CMK (cell line): ENCODE measurements around the gene CHRND.
"Not testable (repeated sequence)": the region's sequence is repeated elsewhere in the genome, so short reads cannot be mapped to it uniquely, and the experiment has no call there.

Experiments
- DNase-seq: peaks from one replicate; pipeline ENCODE4 v3.0.0-alpha.2; 2010; ENCODE audit warnings: low read depth

The CHRND gene

DNA sequence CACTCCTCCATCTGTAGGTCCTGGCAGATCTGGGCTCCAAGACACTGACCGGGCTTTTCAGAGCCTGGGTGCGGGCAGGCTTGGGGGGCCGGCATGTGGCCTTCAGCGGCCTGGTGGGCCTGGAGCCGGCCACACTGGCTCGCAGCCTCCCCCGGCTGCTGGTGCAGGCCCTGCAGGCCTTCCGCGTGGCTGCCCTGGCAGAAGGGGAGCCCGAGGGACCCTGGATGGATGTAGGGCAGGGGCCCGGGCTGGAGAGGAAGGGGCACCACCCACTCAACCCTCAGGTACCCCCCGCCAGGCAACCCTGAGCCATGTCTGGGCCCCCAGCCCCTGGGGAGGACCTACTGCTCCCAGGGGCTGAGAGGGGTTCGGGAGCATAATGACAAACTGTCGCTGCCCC is 761 bp upstream of the CHRND start:
- DNase-seq, result no peak

DNA sequence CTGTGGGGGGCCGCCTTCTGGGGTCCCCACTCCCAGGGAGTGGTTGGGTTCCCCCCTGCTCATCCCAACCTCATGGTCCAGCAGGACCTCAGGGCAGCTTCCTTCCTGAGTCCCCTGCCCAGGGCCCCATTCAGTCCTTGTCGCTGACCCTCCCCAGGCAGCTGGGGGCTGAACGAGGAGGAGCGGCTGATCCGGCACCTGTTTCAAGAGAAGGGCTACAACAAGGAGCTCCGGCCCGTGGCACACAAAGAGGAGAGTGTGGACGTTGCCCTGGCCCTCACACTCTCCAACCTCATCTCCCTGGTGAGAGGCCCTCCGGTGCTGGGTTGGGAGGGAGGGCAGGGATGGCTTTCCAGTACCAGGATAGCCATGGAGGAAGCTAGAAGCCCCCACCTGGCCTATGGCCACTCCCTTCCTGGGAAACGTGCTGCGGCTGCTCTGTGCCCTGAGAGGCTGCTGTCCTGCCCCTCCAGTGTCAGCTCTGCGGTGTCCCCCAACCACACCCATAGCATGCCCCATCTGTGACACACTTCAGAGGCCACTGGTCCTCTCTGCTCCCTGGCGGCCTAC is 497 bp downstream of the CHRND start:
- no peak for DNase-seq

DNA sequence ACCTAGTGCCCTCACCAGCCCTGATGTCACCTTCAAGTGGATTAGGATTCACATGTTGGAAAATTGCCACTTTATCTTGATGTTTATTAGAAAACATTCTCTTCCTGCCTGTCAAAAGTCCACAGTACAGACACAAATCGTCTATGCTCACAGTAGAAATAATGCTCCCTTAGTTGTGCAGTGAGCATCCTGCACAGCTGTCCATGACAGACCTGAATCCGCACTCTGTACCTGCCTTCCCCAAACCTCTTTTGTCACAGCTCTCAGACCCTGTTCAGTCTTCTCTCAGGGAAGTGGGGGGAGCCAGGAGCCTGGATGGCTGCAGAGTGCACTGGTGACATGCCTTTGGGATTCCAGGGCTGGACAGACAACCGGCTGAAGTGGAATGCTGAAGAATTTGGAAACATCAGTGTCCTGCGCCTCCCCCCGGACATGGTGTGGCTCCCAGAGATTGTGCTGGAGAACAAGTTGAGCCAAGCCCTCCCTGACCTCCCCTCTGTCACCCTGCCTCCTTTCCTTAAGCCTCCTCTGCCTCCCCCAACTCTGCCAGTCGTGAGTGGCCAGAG is 2.0 kb downstream of the CHRND start:
- no peak for DNase-seq

DNA sequence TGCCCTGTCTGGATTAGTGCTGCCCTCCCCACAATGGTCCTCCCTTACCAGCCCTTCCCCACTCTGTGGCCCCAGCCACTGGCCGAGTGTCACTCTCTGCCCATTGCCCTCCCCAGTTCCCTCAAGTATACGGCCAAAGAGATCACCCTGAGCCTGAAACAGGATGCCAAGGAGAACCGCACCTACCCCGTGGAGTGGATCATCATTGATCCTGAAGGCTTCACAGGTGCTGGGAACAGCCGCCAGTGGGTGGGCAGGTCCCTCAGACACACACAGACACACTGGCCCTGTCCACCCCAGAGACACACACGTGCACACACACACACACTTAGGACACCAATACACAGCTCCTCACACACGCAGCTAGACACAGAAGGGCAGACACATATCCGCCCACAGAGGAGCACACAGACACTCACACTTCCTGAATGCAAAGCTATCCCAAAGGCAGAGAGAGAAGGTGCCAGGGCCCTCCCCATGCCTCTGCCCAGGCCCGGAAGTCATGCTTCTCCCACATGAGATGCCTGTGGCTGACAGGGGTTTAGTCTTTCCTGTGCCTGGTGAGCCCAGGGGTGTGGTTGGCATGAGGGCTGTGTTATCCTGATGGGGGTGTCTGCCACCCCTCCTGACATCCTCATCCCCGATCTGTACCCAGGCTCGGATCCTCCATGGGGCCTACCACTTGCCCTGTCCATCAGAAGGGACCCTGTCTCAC is 2.9 kb downstream of the CHRND start:
- DNase-seq, result peak; percentile 64

DNA sequence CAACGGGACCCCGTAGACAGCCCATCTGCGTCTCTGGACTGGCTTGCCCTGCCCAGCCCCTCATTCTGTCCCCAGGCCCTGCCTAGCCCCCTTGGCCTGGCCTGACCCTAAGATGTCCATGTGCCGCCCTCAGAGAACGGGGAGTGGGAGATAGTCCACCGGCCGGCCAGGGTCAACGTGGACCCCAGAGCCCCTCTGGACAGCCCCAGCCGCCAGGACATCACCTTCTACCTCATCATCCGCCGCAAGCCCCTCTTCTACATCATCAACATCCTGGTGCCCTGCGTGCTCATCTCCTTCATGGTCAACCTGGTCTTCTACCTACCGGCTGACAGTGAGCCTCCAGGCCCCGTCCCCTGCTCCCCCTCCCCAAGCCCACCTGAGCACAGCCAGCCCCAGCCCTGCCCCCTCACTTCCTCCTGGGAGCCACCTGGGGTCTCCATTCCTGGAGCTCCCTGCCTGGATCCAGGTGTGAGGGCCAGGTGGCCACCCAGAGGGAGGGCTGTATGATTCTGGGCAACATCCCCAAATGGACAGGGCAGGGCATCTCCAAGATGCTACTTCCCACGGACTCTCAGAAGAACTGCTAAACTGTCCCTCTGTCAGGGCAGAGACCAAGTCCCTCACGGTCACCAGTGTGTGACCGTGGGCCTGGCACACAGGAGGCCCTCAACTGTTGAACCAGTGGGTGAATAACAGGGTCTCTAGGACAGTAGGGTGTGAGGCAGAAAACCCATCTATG is 4.0 kb downstream of the CHRND start:
- no peak for DNase-seq

DNA sequence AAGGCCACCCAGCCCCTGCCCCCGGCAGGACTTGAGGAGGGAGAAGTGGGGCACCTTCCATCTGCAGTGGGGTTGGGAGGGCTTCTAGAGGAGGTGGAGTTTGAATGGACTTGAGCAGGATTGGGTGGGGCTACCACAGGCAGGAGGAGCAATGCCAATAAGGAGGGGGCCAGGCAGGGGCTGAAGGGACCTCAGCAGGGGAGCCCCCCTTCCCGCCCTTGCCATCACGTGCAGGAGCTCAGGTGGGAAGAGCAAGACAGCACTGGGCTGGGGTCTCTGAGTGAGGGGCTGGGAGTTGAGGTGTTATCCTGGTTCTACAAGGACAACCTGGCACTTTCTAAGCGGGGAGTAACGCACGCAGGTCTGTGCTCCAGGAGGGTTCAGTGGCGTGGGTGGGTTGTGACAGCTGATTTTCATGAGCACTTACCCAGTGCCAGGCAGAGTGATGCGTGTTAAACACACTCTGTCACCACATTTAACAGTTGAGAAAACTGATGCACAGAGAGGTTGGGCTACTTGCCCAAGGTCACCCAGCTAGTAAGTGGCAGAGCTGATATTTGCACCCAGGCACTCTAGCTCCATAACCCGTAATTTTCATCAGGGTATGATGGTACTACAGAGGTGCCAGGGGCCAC is 4.8 kb downstream of the CHRND start:
- no peak for DNase-seq

DNA sequence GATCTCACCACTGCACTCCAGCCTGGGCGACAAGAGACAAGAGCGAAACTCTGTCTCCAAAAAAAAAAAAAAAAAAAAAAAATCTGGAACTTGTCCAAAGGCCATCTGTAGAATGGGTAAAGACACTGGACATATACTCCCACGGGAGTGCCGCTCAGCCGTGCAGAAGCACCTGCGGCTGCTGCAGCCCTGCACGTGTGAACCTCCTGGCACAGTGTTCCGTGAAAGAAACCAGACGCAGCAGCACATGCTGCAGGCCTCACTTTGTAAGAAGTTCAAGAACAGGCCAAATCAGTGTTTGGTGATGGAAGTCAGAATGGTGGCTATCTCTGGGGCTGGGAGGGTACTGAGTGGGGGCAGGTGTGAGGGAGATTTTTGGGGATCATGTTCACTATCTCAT is 6.5 kb downstream of the CHRND start:
- no peak for DNase-seq

DNA sequence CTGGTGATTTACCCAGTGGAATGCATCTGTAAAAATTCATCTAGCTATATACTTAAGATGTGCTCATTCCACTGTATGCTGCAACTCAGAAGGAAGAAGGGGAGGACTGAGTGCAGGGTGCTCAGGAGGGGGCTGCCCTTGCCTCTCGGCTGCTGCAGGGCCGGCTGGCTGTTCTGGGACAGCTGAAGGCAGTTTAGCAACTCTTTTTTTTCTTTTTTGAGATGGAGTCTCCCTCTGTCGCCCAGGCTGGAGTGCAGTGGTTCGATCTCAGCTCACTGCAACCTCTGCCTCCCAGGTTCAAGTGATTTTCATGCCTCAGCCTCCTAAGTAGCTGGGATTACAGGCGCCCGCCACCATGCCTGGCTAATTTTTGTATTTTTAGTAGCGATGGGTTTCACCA is 6.9 kb downstream of the CHRND start:
- DNase-seq, result not testable (repeated sequence)

DNA sequence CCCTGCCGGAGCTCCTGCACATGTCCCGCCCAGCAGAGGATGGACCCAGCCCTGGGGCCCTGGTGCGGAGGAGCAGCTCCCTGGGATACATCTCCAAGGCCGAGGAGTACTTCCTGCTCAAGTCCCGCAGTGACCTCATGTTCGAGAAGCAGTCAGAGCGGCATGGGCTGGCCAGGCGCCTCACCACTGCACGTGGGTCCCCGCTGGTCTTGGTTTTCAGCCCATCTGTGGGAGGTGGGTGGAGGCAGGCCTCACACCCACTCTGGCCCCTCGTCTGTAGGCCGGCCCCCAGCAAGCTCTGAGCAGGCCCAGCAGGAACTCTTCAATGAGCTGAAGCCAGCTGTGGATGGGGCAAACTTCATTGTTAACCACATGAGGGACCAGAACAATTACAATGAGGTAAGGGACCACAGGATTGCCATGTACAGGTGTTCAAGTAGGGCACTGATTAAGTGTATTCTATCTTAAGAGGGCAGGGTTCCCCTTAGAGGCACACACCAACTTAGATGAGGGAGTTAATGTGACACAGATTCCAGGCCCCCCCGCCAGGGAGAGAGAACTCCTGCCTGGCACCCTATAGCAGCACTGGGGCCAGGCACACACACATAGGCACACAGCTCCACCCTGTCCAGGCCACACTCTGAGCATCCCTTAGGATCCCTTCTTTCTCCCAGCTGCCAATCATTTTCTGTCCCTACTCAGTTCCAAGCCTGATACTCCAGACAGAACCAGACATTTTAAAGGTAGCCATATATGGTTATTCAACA is 8.2 kb downstream of the CHRND start:
- no peak for DNase-seq

DNA sequence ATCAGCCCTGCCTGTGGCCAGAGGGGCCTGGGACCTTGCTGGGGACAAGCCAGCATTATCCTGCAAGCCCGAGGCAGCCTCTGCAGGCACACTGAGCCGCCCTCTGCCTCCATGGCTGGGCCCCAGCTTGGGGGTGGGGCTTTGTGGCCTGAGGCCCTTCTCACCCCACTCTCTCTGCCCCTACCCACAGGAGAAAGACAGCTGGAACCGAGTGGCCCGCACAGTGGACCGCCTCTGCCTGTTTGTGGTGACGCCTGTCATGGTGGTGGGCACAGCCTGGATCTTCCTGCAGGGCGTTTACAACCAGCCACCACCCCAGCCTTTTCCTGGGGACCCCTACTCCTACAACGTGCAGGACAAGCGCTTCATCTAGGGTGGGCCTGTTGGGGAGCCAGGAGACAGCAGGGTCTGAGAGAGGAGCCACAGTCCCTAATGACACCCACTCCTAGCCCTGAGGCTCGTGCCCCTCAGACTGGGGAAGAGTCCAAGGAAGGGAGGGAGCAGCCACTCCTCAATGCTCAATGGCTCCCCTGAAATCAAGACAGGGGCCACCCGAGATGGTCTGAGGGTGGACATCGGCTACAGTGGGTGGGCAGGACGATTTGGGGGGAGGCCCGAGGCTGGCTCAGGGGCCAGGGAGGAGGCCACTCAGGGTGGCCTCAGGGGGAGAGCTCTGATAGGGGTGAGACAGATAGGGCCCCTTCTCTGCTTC is 9.1 kb downstream of the CHRND start:
- no peak for DNase-seq

DNA sequence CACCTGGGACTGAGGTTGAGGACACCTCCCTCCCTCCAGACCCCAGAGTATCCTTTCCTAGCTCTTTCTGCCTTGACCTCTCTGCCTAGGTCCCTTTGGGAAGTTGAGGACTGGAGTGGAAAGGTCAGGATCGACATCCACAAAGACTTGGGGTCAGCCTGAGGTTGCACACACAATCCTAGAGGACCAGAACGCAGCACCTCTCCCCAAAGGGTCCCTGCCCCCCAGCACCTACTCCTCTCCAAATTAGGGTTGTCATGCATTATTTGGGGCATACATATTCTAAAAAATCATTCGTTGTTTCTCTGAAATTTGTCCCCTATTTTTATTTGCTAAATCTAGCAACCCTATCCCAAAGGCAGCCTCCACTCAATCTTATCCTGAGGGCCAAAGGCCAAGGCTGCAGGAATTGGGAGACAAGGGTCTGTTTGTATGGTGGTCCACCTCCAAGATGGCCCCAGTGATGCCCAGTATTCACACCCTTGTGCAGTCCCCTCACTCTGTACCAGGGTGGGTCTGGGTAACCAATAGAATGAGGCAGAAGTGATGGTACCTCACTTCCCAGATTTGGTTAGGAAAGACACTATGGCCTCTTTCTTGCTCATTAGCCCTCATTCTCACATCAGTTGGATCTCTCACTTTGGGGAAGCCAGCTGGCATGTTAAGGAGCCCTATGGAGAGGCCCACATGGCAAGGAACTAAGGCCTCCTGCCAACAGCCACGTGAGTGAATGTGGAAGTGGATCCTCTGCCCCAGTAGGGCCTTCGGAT is 10.0 kb downstream of the CHRND start:
- DNase-seq, result no peak

DNA sequence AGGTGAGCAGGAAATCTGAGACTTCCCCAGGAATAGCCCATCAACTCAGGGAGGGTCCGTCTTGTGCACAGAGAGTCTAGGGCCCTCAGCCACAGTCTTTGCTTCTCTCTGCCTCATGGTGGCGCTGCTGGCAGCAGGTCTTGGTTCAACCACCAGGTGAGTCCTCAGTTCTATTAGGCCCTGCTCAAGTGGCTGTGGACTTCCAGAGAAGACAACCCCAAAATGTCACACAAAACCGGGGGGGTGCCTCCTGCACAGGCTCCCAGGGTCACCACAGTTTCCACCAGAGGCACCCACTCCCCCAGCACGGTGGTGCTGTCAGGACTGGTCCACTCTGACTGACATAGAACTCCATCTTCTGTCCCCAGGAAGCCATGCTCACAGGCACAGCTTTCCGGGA is 11.1 kb downstream of the CHRND start:
- DNase-seq, result no peak

DNA sequence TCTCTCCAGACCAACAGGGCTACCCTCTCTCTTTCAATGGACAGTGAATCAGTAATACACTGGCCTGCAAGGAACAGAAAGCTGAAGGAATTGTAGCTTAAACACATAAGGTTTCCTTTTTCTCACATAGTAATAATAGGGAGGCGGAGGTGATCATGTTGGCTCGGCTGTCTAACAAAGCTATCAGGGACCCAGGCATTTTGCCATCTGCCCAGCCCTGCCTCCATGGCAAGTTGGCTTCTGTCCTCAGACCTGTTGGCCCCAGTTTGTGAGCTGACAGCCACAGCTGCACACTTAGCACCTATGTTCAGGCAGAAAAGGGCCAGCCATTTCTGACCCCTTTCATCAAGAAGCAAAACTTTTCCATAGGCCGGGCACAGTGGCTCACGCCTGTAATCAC is 11.5 kb downstream of the CHRND start:
- no peak for DNase-seq

DNA sequence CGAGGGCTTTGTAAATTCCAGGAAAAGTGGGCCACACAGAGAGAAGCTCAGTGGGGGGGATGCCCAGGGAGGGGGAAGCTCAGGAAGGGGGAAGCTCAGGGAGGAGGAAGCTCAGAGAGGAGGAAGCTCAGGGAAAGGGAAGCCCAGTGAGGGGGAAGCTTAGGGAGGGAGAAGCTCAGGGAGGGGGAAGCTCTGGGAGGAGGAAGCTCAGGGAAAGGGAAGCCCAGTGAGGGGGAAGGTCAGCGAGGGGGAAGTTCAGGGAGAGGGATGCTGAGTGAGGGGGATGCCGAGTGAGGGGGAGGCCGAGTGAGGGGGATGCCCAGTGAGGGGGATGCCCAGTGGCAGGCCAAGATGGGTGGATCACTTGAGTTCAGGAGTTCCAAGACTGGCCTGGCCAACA is 12.7 kb downstream of the CHRND start:
- peak; percentile 84 for DNase-seq

DNA sequence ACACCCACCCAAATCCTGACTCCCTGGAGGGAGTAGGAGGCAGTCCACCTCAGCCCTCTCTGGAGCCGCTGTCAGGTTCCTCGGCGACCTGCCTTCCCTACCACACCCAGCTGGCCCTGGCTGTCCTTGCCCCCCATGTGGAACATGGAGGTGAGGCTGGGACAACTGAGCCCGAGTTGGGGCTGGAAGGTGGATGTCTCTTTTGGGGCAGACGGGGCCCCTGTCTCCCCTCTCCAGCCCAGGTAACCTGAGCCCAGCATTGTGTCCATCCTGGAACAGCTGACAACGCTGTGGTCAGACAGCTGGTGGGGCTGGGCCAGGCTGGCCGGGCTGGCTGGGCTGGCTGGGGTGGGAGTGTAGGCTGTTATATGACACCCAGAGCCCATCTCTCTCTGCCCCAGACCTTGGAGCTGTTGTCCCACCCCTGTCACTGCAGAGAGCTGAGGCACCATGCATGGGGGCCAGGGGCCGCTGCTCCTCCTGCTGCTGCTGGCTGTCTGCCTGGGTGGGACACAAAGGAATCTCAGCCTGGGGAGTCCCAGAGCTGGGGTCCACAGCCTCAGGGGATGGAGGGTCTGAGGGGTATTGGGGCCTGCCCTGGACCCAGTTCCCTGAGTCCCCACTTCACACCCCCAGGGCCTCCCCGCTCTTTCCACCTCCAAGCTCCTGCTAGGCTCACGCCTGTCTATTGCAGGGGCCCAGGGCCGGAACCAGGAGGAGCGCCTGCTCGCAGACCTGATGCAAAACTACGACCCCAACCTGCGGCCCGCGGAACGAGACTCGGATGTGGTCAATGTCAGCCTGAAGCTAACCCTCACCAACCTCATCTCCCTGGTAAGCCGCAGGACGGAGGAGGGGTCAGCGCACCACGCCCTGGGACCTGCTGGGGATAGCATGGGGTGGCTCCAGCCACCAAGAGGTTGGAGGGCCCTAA is 13.6 kb downstream of the CHRND start, which contains the start of gene CHRNG:
Gene CHRNG, plus strand, starts transcription at position 395 of the 934 bp plus-strand sequence. Its CDS starts 56 bp downstream, at position 451.
- DNase-seq, result no peak

DNA sequence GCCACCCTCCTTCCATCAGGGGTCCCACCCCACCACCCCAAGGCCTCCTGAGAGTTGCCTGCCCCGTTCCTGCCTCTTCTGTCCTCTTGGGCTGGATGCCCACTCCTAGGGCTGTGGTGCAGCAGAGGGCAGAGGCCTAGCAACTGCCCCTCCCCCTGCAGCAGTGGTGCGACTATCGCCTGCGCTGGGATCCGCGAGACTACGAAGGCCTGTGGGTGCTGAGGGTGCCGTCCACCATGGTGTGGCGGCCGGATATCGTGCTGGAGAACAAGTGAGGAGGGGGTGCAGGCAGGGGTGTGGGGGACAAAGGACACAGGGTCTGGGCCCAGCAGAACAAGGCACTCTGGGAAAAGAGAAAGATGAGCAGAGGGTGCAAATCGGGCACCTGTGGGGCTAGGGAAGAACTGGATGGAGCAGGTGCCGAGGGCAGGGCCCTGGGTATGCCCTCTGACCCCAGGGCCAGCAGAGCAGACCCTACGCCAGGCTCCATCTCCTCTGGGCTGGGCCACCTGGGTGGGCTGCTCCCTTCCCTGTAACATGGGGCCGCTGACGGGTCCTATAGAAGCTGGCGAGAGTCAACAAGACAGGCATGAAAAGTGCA is 14.6 kb downstream of the CHRND start:
- no peak for DNase-seq

DNA sequence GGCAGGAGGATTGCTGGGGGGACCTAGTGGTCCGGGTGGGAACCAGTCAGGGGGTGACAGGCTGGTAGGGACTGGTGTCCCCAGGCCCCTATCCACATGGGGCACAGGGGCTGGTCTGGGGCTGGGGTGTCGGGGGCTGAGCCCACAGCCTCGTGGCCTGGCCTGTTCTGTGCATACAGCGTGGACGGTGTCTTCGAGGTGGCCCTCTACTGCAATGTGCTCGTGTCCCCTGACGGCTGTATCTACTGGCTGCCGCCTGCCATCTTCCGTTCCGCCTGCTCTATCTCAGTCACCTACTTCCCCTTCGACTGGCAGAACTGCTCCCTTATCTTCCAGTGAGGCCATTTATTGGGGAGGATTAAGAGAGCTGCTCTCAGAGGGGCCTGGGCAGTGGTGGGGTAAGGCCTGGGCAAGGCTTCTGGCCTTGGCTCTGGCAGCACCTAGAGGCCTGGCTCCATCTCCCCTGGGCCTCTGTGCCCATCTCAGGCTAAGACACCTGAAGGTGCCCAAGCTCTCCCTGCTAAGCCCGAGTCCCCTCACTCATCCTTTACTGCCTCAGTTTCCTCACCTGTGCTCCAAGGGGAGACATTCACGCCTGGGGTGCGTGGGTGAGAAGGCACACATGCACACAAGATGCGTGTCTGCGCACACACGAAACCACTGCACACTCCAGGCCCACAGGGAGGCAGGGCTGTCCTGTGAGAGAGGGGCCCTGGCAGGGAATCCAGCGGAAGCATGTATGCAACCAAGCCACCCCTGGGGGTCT is 15.4 kb downstream of the CHRND start:
- DNase-seq, result peak; percentile 75
